H1 (cell line): ENCODE results near the gene DPPA4. TPM values are rescaled to one million over a fixed set of nuclear protein-coding genes. Genes with fewer than 3 reads are reported as not detected.

Experiments used
- CTCF ChIA-PET: fragments of 300-600 bp; sonication (Branson Sonifier 250); formaldehyde crosslinking; loops from one replicate; lab custom pipeline; 2021; ENCODE audit not compliant: partially characterized antibody; lab: Charles Lee
- POLR2A ChIA-PET: fragments of 300-600 bp; sonication (Branson Sonifier 250); formaldehyde crosslinking; loops from one replicate; lab custom pipeline; 2021; ENCODE audit warnings: inconsistent platforms; ENCODE audit not compliant: partially characterized antibody; lab: Charles Lee
- DNase-seq, 2 experiments: peaks; one replicate each; pipeline versions ENCODE4 v3.0.0 to v3.0.0-alpha.2; 2010 to 2022; ENCODE audit warnings: low spot score in 2 of 2, low read depth in 1 of 2, mixed read lengths in 1 of 2
- FAIRE-seq: peaks from 2 replicates; lab custom pipeline; 2011; peaks lifted over from hg19 to GRCh38; lab: Jason Lieb, UNC
- H2AFZ ChIP-seq: 2 replicates; pipeline ENCODE4 v1.8.1; 2012; ENCODE audit warnings: low read length, inconsistent platforms
- H2AK5ac ChIP-seq: 2 replicates; pipeline ENCODE4 v1.6.1; 2013; ENCODE audit warnings: low read depth, low read length
- H2BK120ac ChIP-seq: replicated peaks from 2 replicates; pipeline ENCODE3; 2013; ENCODE audit warnings: low read depth, low read length, inconsistent platforms
- H2BK12ac ChIP-seq: 2 replicates; pipeline ENCODE4 v1.6.1; 2013; ENCODE audit warnings: low read depth, low read length
- H2BK15ac ChIP-seq: 2 replicates; pipeline ENCODE4 v1.6.1; 2013; ENCODE audit warnings: low read length
- H2BK20ac ChIP-seq: 2 replicates; pipeline ENCODE4 v1.6.1; 2013; ENCODE audit warnings: low read length
- H2BK5ac ChIP-seq: 2 replicates; pipeline ENCODE4 v1.6.1; 2013; ENCODE audit warnings: low read depth, low read length
- H3K14ac ChIP-seq: 2 replicates; pipeline ENCODE4 v1.6.1; 2013; ENCODE audit warnings: inconsistent platforms; ENCODE audit not compliant: insufficient read length
- H3K18ac ChIP-seq: 2 replicates; pipeline ENCODE4 v1.6.1; 2013; ENCODE audit warnings: low read length; ENCODE audit errors: extremely low read depth
- H3K23ac ChIP-seq: 2 replicates; pipeline ENCODE4 v1.6.1; 2013; ENCODE audit warnings: inconsistent platforms; ENCODE audit not compliant: insufficient read length
- H3K23me2 ChIP-seq: 2 replicates; pipeline ENCODE4 v1.6.1; 2013; ENCODE audit warnings: low read depth, low read length
- H3K27ac ChIP-seq: 2 replicates; pipeline ENCODE4 v1.6.1; 2011; ENCODE audit warnings: low read depth, low read length, inconsistent platforms
- H3K27me3 ChIP-seq, 4 experiments: replicated peaks in 1 of 4; 1 replicate in 1 of 4; 2 replicates in 3 of 4; pipeline versions ENCODE4 v1.6.1 to v1.8.1; 2011 to 2013; ENCODE audit warnings: low read length in 3 of 4, mild to moderate bottlenecking in 3 of 4, inconsistent platforms in 2 of 4, mixed read lengths in 2 of 4, moderate library complexity in 1 of 4; ENCODE audit not compliant: control insufficient read depth in 3 of 4, insufficient read depth in 3 of 4; ENCODE audit errors: extremely low read depth in 1 of 4
- H3K36me3 ChIP-seq, 4 experiments: 2 replicates each; pipeline versions ENCODE4 v1.6.1 to v1.8.1; 2011 to 2013; ENCODE audit warnings: mild to moderate bottlenecking in 4 of 4, low read length in 3 of 4, moderate library complexity in 2 of 4, control low read depth in 1 of 4, inconsistent platforms in 1 of 4; ENCODE audit not compliant: insufficient read depth in 4 of 4, control insufficient read depth in 2 of 4
- H3K4ac ChIP-seq: replicated peaks from 2 replicates; pipeline ENCODE3; 2013; ENCODE audit warnings: low read length, low read depth, mixed read lengths, inconsistent platforms; ENCODE audit not compliant: insufficient read length
- H3K4me1 ChIP-seq, 4 experiments: replicated peaks in 1 of 4; 1 replicate in 1 of 4; 2 replicates in 3 of 4; pipeline versions ENCODE4 v1.6.1 to v1.8.1; 2011 to 2013; ENCODE audit warnings: low read length in 3 of 4, inconsistent platforms in 2 of 4, mixed read lengths in 1 of 4; ENCODE audit not compliant: insufficient read depth in 4 of 4, control insufficient read depth in 3 of 4
- H3K4me2 ChIP-seq, 2 experiments: 2 replicates each; pipeline versions ENCODE4 v1.6.1 to v1.8.1; 2011 to 2013; ENCODE audit warnings: low read depth in 2 of 2, low read length in 2 of 2, control low read depth in 1 of 2, inconsistent platforms in 1 of 2, mild to moderate bottlenecking in 1 of 2; ENCODE audit not compliant: insufficient read depth in 1 of 2
- H3K4me3 ChIP-seq, 4 experiments: fragments of 200-600, 300-600 bp in 1 of 4; sonication (generic), shearing (Covaris generic), sonication (Bioruptor Twin) in 1 of 4; 2 replicates each; pipeline versions ENCODE4 v1.5.1 to v1.8.1; 2011 to 2016; ENCODE audit warnings: low read length in 4 of 4, low read depth in 3 of 4, control low read depth in 2 of 4, inconsistent platforms in 2 of 4, mild to moderate bottlenecking in 2 of 4, mixed read lengths in 1 of 4, moderate library complexity in 1 of 4; ENCODE audit not compliant: insufficient read depth in 2 of 4; ENCODE audit errors: extremely low read depth in 1 of 4
- H3K56ac ChIP-seq: replicated peaks from 2 replicates; pipeline ENCODE3; 2013; ENCODE audit warnings: low read depth, mild to moderate bottlenecking, mixed read lengths, low read length, inconsistent platforms; ENCODE audit not compliant: insufficient read length
- H3K79me1 ChIP-seq: 2 replicates; pipeline ENCODE4 v1.6.1; 2013; ENCODE audit warnings: low read depth, low read length, control low read depth
- H3K79me2 ChIP-seq, 2 experiments: 2 replicates each; pipeline versions ENCODE4 v1.6.1 to v1.8.1; 2012 to 2013; ENCODE audit warnings: low read length in 2 of 2, mild to moderate bottlenecking in 2 of 2, inconsistent platforms in 1 of 2; ENCODE audit not compliant: insufficient read depth in 2 of 2, control insufficient read depth in 1 of 2
- H3K9ac ChIP-seq, 4 experiments: replicated peaks in 1 of 4; 1 replicate in 1 of 4; 2 replicates in 3 of 4; pipeline versions ENCODE4 v1.6.1 to v1.8.1; 2011 to 2013; ENCODE audit warnings: low read depth in 3 of 4, low read length in 3 of 4, control low read depth in 2 of 4, mild to moderate bottlenecking in 2 of 4, moderate library complexity in 2 of 4, inconsistent platforms in 1 of 4; ENCODE audit errors: extremely low read depth in 1 of 4
- H3K9me3 ChIP-seq, 2 experiments: 2 replicates each; pipeline versions ENCODE4 v1.6.1 to v1.8.1; 2012 to 2013; ENCODE audit warnings: mild to moderate bottlenecking in 2 of 2, moderate library complexity in 2 of 2, control low read depth in 1 of 2, inconsistent platforms in 1 of 2, low read depth in 1 of 2, low read length in 1 of 2, mixed read lengths in 1 of 2; ENCODE audit not compliant: insufficient read depth in 2 of 2
- H4K20me1 ChIP-seq, 2 experiments: replicated peaks in 1 of 2; 2 replicates each; pipeline versions ENCODE3 to v1.8.1; 2011 to 2013; ENCODE audit warnings: inconsistent platforms in 2 of 2, low read length in 2 of 2, mild to moderate bottlenecking in 1 of 2; ENCODE audit not compliant: insufficient read depth in 2 of 2, control insufficient read depth in 1 of 2
- H4K5ac ChIP-seq: 2 replicates; pipeline ENCODE4 v1.6.1; 2013; ENCODE audit warnings: low read length, low read depth, mixed read lengths, inconsistent platforms; ENCODE audit not compliant: insufficient read length
- H4K8ac ChIP-seq: 2 replicates; pipeline ENCODE4 v1.8.0; 2013; ENCODE audit warnings: mild to moderate bottlenecking, moderate library complexity, low read length, inconsistent platforms; ENCODE audit not compliant: insufficient read depth; ENCODE audit errors: extremely low read depth
- H4K91ac ChIP-seq: replicated peaks from 2 replicates; pipeline ENCODE3; 2013; ENCODE audit warnings: low read length, mixed read lengths, inconsistent platforms; ENCODE audit not compliant: insufficient read length
- POLR2A ChIP-seq, 2 experiments: IDR thresholded peaks; 1 replicate in 1 of 2; 2 replicates in 1 of 2; pipeline ENCODE4 v1.6.1; 2011; ENCODE audit warnings: low read depth in 2 of 2, low read length in 2 of 2, mild to moderate bottlenecking in 2 of 2; ENCODE audit errors: control extremely low read depth in 1 of 2
- POLR2AphosphoS5 ChIP-seq: IDR thresholded peaks from 2 replicates; pipeline ENCODE4 v1.6.1; 2011; ENCODE audit warnings: low read depth, low read length
- WGBS, 2 experiments: shearing (Covaris generic) in 1 of 2; methylation state at CpG; one replicate each; pipeline versions ENCODE4 v1.1.6 to v1.1.7; 2013 to 2015; ENCODE audit warnings: low lambda C conversion rate in 2 of 2, mixed read lengths in 2 of 2, inconsistent platforms in 1 of 2, low coverage in 1 of 2, missing lambda C conversion rate in 1 of 2; ENCODE audit not compliant: insufficient replicate concordance in 2 of 2, insufficient coverage in 1 of 2, insufficient read length in 1 of 2; ENCODE audit errors: extremely low coverage in 1 of 2, missing lambda C conversion rate in 1 of 2; 5-methylcytosine and 5-hydroxymethylcytosine counted together
- polyA plus RNA-seq, 7 experiments: library from polyadenylated mRNA; depleted of rRNA in 3 of 7; stranded (reverse) in 5 of 7; unstranded in 2 of 7; fragments of >200 nt in 5 of 7; fragments of 200-250 nt in 2 of 7; gene quantifications; 1 replicate in 5 of 7; 2 replicates in 1 of 7; 4 replicates in 1 of 7; pipeline versions ENCODE4 v1.2.1 to v1.2.3, GENCODE V29; 2011 to 2013; ENCODE audit warnings: missing spikeins in 2 of 7, mixed read lengths in 2 of 7
- total RNA-seq: library from RNA; stranded (reverse); fragmentation: NEBNext Ultra II Directional; extraction: Animal tissue kit (Norgen Biotek cat#: 25700); gene quantifications from 2 replicates; pipeline ENCODE4 v1.2.1, GENCODE V29; 2021
- TF ChIP-seq, protein P1 (sequence below), 3 experiments: IDR thresholded peaks; 1 replicate in 2 of 3; 2 replicates in 1 of 3; pipeline versions ENCODE4 v1.5.1 to v1.6.1; 2011; ENCODE audit warnings: low read length in 3 of 3, mild to moderate bottlenecking in 3 of 3, inconsistent platforms in 2 of 3, low read depth in 1 of 3, moderate library complexity in 1 of 3; ENCODE audit not compliant: insufficient read depth in 1 of 3; ENCODE audit errors: control extremely low read depth in 1 of 3

The DPPA4 gene
- total and polyA plus RNA-seq, 2 of the 8 experiments (the other 6 are each of a cell fraction or from before 2014, with no cell fraction given), result 424 to 772 TPM

DNA sequence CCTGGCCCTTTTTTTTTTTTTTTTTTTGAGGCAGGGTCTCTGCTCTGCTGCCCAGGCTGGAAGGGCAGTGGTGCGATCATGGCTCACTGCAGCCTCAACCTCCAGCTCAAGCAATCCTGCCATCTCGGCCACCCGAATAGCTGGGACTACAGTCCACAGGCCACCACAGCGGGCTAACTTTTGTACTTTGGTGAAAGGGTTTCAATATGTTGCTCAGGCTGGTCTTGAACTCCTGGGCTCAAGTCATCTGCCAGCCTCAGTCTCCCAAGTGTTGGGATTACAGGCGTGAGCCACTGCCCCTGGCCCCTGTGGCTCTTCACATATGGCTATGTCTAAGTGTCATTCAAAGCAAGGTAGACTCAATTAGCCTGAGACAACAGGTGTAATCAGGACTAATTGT lies 12.2 kb downstream of the DPPA4 start:
- ChIA-PET CTCF (interaction anchor here (1.0 to 1.3 kb wide), 2 partner anchors 58 to 72 kb away, joined by 3 read pairs; no protein-coding TSS in a partner anchor), POLR2A (interaction anchor here (0.7 to 37.7 kb wide), 13 partner anchors 6 to 76 kb away, joined by 3 to 681 read pairs (median 4); partner anchors contain the start of genes DPPA2 and DPPA4)
- Histone ChIP-seq H3K18ac (no peak overlapping the region), H4K8ac (peak overlapping the region; percentile 86), H3K4me2 (no peak overlapping the region), H3K79me1 (no peaks in the 10 kb centered on the region; the same call in 1 of the 2 replicates), H2AK5ac (no peak overlapping the region), H2BK20ac (no peak overlapping the region), H3K23me2 (no peaks in the 10 kb centered on the region), H2BK15ac (no peak overlapping the region), H3K56ac (no peak overlapping the region), H4K5ac (no peak overlapping the region), H3K4me3 (no peak overlapping the region), H3K14ac (no peak overlapping the region), H3K9ac (no peak overlapping the region), H3K27me3 (no peaks in the 10 kb centered on the region), H2AFZ (no peak overlapping the region), H3K27ac (no peak overlapping the region), H2BK12ac (no peak overlapping the region), H3K23ac (no peak overlapping the region), H3K79me2 (peaks cover 0 to 19% of the 10 kb centered on the region in 2 experiments; a peak in 2 of 4 replicates), H3K4me1 (no peaks in the 10 kb centered on the region; a peak in 1 of 7 replicates), H4K91ac (no peak overlapping the region), H3K9me3 (no peaks in the 10 kb centered on the region), H3K36me3 (peaks cover 13 to 47% (median 30%) of the 10 kb centered on the region in 4 experiments), H2BK120ac (no peak overlapping the region), H2BK5ac (no peak overlapping the region), H3K4ac (no peak overlapping the region), H4K20me1 (peaks cover 9 to 20% of the 10 kb centered on the region in 2 experiments)
- 65% methylated on average over 5 of the region's 5 CpGs; no CpG with 5 or more reads in 1 of the 2 experiments for WGBS, 2 experiments
- peak; percentile 83 for TF ChIP-seq POLR2AphosphoS5
- TF ChIP-seq, protein P1, sequence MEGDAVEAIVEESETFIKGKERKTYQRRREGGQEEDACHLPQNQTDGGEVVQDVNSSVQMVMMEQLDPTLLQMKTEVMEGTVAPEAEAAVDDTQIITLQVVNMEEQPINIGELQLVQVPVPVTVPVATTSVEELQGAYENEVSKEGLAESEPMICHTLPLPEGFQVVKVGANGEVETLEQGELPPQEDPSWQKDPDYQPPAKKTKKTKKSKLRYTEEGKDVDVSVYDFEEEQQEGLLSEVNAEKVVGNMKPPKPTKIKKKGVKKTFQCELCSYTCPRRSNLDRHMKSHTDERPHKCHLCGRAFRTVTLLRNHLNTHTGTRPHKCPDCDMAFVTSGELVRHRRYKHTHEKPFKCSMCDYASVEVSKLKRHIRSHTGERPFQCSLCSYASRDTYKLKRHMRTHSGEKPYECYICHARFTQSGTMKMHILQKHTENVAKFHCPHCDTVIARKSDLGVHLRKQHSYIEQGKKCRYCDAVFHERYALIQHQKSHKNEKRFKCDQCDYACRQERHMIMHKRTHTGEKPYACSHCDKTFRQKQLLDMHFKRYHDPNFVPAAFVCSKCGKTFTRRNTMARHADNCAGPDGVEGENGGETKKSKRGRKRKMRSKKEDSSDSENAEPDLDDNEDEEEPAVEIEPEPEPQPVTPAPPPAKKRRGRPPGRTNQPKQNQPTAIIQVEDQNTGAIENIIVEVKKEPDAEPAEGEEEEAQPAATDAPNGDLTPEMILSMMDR (IDR thresholded peaks at IDR 0.05; ENCODE audit: control extremely low read depth in 1 of 3, insufficient read depth in 1 of 3, low read depth in 1 of 3, low read length in 3 of 3), result no peak
- TF ChIP-seq POLR2A (IDR thresholded peaks at IDR 0.05; ENCODE audit: control extremely low read depth in 1 of 2, low read depth in 2 of 2, low read length in 2 of 2), result peak in 1 of 2 experiments; percentile 67; a peak in 1 of 3 replicates
- DNase-seq (peak in 1 of 2 experiments; percentile 68), FAIRE-seq (peak; percentile 48)
